ENCODE results near the gene C3orf80.

- TF ChIP-seq CTCF (IDR thresholded peaks at IDR 0.05): no peak
- TF ChIP-seq POLR2A (IDR thresholded peaks at IDR 0.05): no peak
Measured at GRCh38 chr3:160193644-160194192, 31.5 kb upstream of the C3orf80 start.

Data from adrenal gland (tissue), 5 donors.